Pancreas (tissue), 10 donors: Measurements from ENCODE around the gene AP1S1. TPM values are rescaled to one million over a fixed set of nuclear protein-coding genes. Genes with fewer than 3 reads are reported as not detected.

Experiments used
- ATAC-seq, 4 donors: fragments of 200-7000 bp; cut with Tn5 transposase; one replicate each; pipeline versions ENCODE4 v1.8.0 to v1.9.1; 2020; ENCODE audit warnings: mild to moderate bottlenecking in 4 of 4, moderate library complexity in 4 of 4
- DNase-seq, 6 donors: peaks; one replicate each; pipeline ENCODE4 v3.0.0-alpha.2; 2020
- FAIRE-seq: peaks from 2 replicates; lab custom pipeline; 2012; peaks lifted over from hg19 to GRCh38; lab: Jason Lieb, UNC
- H3K27ac ChIP-seq, 4 donors: fragments of 200-600 bp; sonication (generic); 1 replicate in 3 of 4; 2 replicates in 1 of 4; pipeline versions ENCODE4 v1.5.0 to v1.8.0; 2020
- H3K27me3 ChIP-seq, 4 donors: fragments of 200-600 bp; one replicate each; pipeline ENCODE4 v1.8.0; 2021
- H3K36me3 ChIP-seq, 3 donors: fragments of 200-600 bp; sonication (generic) in 1 of 3; one replicate each; pipeline versions ENCODE4 v1.5.0 to v1.8.0; 2020 to 2021
- H3K4me1 ChIP-seq, 3 donors: fragments of 200-600 bp; one replicate each; pipeline ENCODE4 v1.8.0; 2021
- H3K4me3 ChIP-seq, 4 donors: fragments of 200-600 bp; sonication (generic) in 2 of 4; one replicate each; pipeline versions ENCODE4 v1.5.0 to v1.8.0; 2020 to 2021
- H3K9me3 ChIP-seq, 4 donors: fragments of 200-600 bp; one replicate each; pipeline ENCODE4 v1.8.0; 2021
- WGBS, 2 donors: extraction: QIAGEN DNeasy Blood & Tissue Kit; methylation state at CpG; one replicate each; pipeline ENCODE4 v1.1.7; 2013; 5-methylcytosine and 5-hydroxymethylcytosine counted together
- intact Hi-C, 3 donors: fragments of 100-400 bp; cut with DNase I; formaldehyde crosslinking; loops; one replicate each; pipeline versions ENCODE4 v1.11.1 to v1.14.2; 2022
- polyA plus RNA-seq, 2 donors: library from polyadenylated mRNA; stranded (reverse); fragments of 200-250 nt; gene quantifications; one replicate each; pipeline ENCODE4 v1.2.3, GENCODE V29; 2013
- total RNA-seq, 6 donors: library from RNA; stranded (reverse); fragmentation: NEBNext Ultra II Directional in 4 of 6; extraction: Animal tissue kit (Norgen Biotek cat#: 25700) in 4 of 6; gene quantifications; one replicate each; pipeline versions ENCODE4 v1.2.1 to v1.2.4, GENCODE V29; 2021 to 2023
- TF ChIP-seq, protein P1 (sequence below), 4 donors: fragments of 200-600 bp; sonication (generic) in 3 of 4; IDR thresholded peaks; one replicate each; pipeline versions ENCODE4 v1.5.0 to v1.8.0; 2021; ENCODE audit warnings: antibody characterized with exemption in 4 of 4
- donor health status: healthy with polysubstance abuse.
- donor health status: DM: no; HTN: no; CAD: no; lungs with moderate emphysema.
- donor health status: DM: no; HTN: no; CAD: no.
- donor health status: control.
- donor health status: control.
- donor health status: Bipolar disorder and iron deficiency.
- donor health status: DM: yes; HTN: yes; CAD: no.
- donor health status: DM: no; HTN: no; CAD: no.
- donor health status: DM: no; HTN: no; CAD: no.
- donor health status: DM: yes; HTN: yes; CAD: no.

The AP1S1 gene
- total and polyA plus RNA-seq, 8 donors, result 12.0 to 34.7 (median 19.2) TPM

- FAIRE-seq, result no peak
These were observed 14.0 kb upstream of the AP1S1 start for GRCh38 chr7:101140339-101140699.

GRCh38 chr7:101140746-101141382 is 13.4 kb upstream of the AP1S1 start:
- H3K4me1 ChIP-seq, result peaks cover 0 to 4% (median 0%) of the 10 kb centered on the region in 3 donors
- ATAC-seq (no peak), DNase-seq (no peak), FAIRE-seq (no peak)
- no peak overlapping the region for H3K4me3 ChIP-seq
- WGBS, 2 donors, result 87 to 93% methylated on average over 4 of the region's 4 CpGs
- H3K27me3 ChIP-seq, result peaks cover 0 to under 1% (median 0%) of the 10 kb centered on the region in 4 donors
- no peaks in the 10 kb centered on the region for H3K9me3 ChIP-seq
- intact Hi-C loops, result loop anchor here in 2 of 3 donors (10.0 kb wide), 2 partner anchors 54 to 134 kb away; no protein-coding TSS in a partner anchor
- H3K36me3 ChIP-seq, result no peaks in the 10 kb centered on the region
- H3K27ac ChIP-seq, result no peak overlapping the region
- TF ChIP-seq, protein P1, sequence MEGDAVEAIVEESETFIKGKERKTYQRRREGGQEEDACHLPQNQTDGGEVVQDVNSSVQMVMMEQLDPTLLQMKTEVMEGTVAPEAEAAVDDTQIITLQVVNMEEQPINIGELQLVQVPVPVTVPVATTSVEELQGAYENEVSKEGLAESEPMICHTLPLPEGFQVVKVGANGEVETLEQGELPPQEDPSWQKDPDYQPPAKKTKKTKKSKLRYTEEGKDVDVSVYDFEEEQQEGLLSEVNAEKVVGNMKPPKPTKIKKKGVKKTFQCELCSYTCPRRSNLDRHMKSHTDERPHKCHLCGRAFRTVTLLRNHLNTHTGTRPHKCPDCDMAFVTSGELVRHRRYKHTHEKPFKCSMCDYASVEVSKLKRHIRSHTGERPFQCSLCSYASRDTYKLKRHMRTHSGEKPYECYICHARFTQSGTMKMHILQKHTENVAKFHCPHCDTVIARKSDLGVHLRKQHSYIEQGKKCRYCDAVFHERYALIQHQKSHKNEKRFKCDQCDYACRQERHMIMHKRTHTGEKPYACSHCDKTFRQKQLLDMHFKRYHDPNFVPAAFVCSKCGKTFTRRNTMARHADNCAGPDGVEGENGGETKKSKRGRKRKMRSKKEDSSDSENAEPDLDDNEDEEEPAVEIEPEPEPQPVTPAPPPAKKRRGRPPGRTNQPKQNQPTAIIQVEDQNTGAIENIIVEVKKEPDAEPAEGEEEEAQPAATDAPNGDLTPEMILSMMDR (IDR thresholded peaks at IDR 0.05), result no peak

More at GRCh38 chr7:101140339-101140699, 14.0 kb upstream of the AP1S1 start:
- Histone ChIP-seq H3K36me3 (no peaks in the 10 kb centered on the region), H3K4me1 (peaks cover 0 to 4% (median 0%) of the 10 kb centered on the region in 3 donors), H3K9me3 (no peaks in the 10 kb centered on the region), H3K27ac (no peak overlapping the region), H3K27me3 (peaks cover 0 to 6% (median 0%) of the 10 kb centered on the region in 4 donors), H3K4me3 (no peak overlapping the region)
- TF ChIP-seq, protein P1 (IDR thresholded peaks at IDR 0.05), result no peak
- 36 to 39% methylated on average over 3 of the region's 3 CpGs for WGBS, 2 donors
- DNase-seq (no peak), ATAC-seq (no peak)
- intact Hi-C loops, result loop anchor here in 2 of 3 donors (10.0 kb wide), 2 partner anchors 54 to 134 kb away; no protein-coding TSS in a partner anchor

DNA sequence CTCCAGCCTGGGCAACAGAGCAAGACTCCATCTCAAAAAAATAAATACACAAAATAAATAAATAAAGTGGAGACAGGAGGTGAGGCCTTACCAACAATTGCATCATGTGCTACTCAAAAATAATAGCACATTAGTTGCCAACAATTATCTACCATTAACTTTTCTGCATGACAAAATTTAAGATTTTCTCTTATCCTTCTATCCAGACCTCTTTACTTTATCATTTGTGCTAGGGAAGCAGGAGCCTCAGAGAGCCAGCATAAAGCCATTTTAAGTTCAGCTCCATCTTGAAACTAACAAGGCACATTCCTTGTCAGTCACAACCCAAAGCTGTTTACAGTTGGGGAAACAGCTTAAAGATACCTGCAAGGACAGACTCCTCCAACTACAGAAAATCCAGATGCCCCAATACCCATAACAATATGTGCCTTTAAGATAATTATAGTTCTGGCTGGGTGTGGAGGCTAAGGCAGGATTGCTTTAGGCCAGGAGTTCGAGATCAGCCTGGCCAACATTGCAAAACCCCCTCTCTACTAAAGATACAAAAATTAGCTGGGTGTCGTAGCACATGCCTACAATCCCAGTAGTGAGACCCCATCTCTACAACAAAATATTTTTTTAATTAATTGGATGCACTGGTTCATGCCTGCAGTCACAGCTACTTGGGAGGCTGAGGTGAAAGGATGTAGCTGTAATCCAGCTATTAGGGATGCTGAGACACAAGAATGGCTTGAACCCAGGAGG is 2.2 kb upstream of the AP1S1 start:
- FAIRE-seq (no peak), DNase-seq (no peak), ATAC-seq (no peak)
- no peaks in the 10 kb centered on the region for H3K36me3 ChIP-seq
- TF ChIP-seq, protein P1 (IDR thresholded peaks at IDR 0.05), result no peak
- H3K9me3 ChIP-seq, result no peaks in the 10 kb centered on the region
- no peak overlapping the region for H3K27ac ChIP-seq
- no peak overlapping the region for H3K4me3 ChIP-seq
- no peaks in the 10 kb centered on the region for H3K27me3 ChIP-seq
- 63 to 76% methylated on average over 2 of the region's 2 CpGs for WGBS, 2 donors
- no peaks in the 10 kb centered on the region for H3K4me1 ChIP-seq
- intact Hi-C loops, result no loop called here

GRCh38 chr7:101154693-101155102 is 422 bp downstream of the AP1S1 start:
- H3K27me3 ChIP-seq, result no peaks in the 10 kb centered on the region
- peaks cover 0 to 6% (median 0%) of the 10 kb centered on the region in 3 donors for H3K36me3 ChIP-seq
- TF ChIP-seq, protein P1 (IDR thresholded peaks at IDR 0.05), result no peak
- peak in 1 of 6 donors; percentile 78 for DNase-seq
- 0 to 1% methylated on average over 26 to 33 of the region's 34 CpGs for WGBS, 2 donors
- H3K9me3 ChIP-seq, result no peaks in the 10 kb centered on the region
- H3K27ac ChIP-seq, result no peak overlapping the region
- peak; percentile 13 to 65 (median 48) for ATAC-seq
- H3K4me3 ChIP-seq, result peak overlapping the region; percentile 63 to 95 (median 74)
- no peaks in the 10 kb centered on the region for H3K4me1 ChIP-seq
- intact Hi-C loops, result no loop called here
- no peak for FAIRE-seq
